ENCODE data around the gene CRAT. TPM values are rescaled to one million over a fixed set of nuclear protein-coding genes. Genes with fewer than 3 reads are reported as not detected.

Gene CRAT
- total and polyA plus RNA-seq, 11 donors: 37.0 to 126 (median 65.7) TPM

- Histone ChIP-seq H3K27ac (peak overlapping the region in 9 of 12 donors; percentile 12 to 100 (median 100)), H3K4me3 (no peak overlapping the region), H3K27me3 (no peaks in the 10 kb centered on the region), H3K4me1 (peaks cover 6 to 63% (median 46%) of the 10 kb centered on the region in 12 donors), H3K9me3 (no peaks in the 10 kb centered on the region), H3K36me3 (peaks cover 0 to 48% (median 26%) of the 10 kb centered on the region in 9 donors)
- no peak for ATAC-seq
- intact Hi-C loops (cut with DNase I): no loop called here
- whole genome bisulfite sequencing, 4 donors: 70 to 81% (median 74%) methylated on average over 6 of the region's 6 CpGs
- no peak for TF ChIP-seq POLR2A (IDR thresholded peaks at IDR 0.05)
- TF ChIP-seq CTCF (IDR thresholded peaks at IDR 0.05): no peak
- no peak for DNase-seq
Measured at GRCh38 chr9:129148463-129149204, 38.0 kb upstream of the CRAT start.

GRCh38 chr9:129146441-129146941, 35.9 kb upstream of the CRAT start:
- peak overlapping the region; percentile 64 to 100 (median 100) for H3K27ac ChIP-seq
- peak in 3 of 5 donors; percentile 42 to 60 (median 54) for DNase-seq
- peaks cover 19 to 84% (median 68%) of the 10 kb centered on the region in 12 donors for H3K4me1 ChIP-seq
- WGBS, 4 donors: 14 to 25% (median 19%) methylated on average over 5 to 8 of the region's 8 CpGs
- peak overlapping the region in 2 of 12 donors; percentile 7 to 24 for H3K4me3 ChIP-seq
- peak in 1 of 4 donors; percentile 6 for ATAC-seq
- no peaks in the 10 kb centered on the region for H3K9me3 ChIP-seq
- TF ChIP-seq POLR2A (IDR thresholded peaks at IDR 0.05) (no peak), CTCF (IDR thresholded peaks at IDR 0.05) (no peak)
- H3K36me3 ChIP-seq: peaks cover 0 to 54% (median 20%) of the 10 kb centered on the region in 9 donors
- no peaks in the 10 kb centered on the region for H3K27me3 ChIP-seq
- intact Hi-C loops (cut with DNase I): no loop called here

GRCh38 chr9:129145841-129146292, 35.3 kb upstream of the CRAT start:
- peaks cover 0 to 50% (median 18%) of the 10 kb centered on the region in 9 donors for H3K36me3 ChIP-seq
- peaks cover 24 to 91% (median 74%) of the 10 kb centered on the region in 12 donors for H3K4me1 ChIP-seq
- WGBS, 4 donors: 27 to 41% (median 35%) methylated on average over 5 to 7 of the region's 7 CpGs
- no peaks in the 10 kb centered on the region for H3K9me3 ChIP-seq
- TF ChIP-seq POLR2A (IDR thresholded peaks at IDR 0.05): no peak
- peak in 1 of 12 donors; percentile 5 for TF ChIP-seq CTCF (IDR thresholded peaks at IDR 0.05)
- peak in 1 of 4 donors; percentile 5 for ATAC-seq
- H3K27me3 ChIP-seq: no peaks in the 10 kb centered on the region
- H3K27ac ChIP-seq: peak overlapping the region; percentile 64 to 100 (median 100)
- intact Hi-C loops (cut with DNase I): loop anchor here in 1 of 10 donors (2.0 kb wide), 1 partner anchor 21 kb away; no protein-coding TSS in a partner anchor
- H3K4me3 ChIP-seq: peak overlapping the region in 2 of 12 donors; percentile 7 to 21
- peak in 4 of 5 donors; percentile 71 to 76 (median 74) for DNase-seq

GRCh38 chr9:129145316-129145715, 34.7 kb upstream of the CRAT start:
- DNase-seq: no peak
- peak overlapping the region in 2 of 12 donors; percentile 7 to 21 for H3K4me3 ChIP-seq
- H3K9me3 ChIP-seq: no peaks in the 10 kb centered on the region
- peaks cover 25 to 94% (median 79%) of the 10 kb centered on the region in 12 donors for H3K4me1 ChIP-seq
- no peaks in the 10 kb centered on the region for H3K27me3 ChIP-seq
- H3K27ac ChIP-seq: peak overlapping the region; percentile 64 to 100 (median 100)
- WGBS, 4 donors: 29 to 63% (median 43%) methylated on average over 2 of the region's 2 CpGs
- TF ChIP-seq CTCF (IDR thresholded peaks at IDR 0.05): no peak
- TF ChIP-seq POLR2A (IDR thresholded peaks at IDR 0.05): no peak
- no peak for ATAC-seq
- intact Hi-C loops (cut with DNase I): loop anchor here in 1 of 10 donors (2.0 kb wide), 1 partner anchor 21 kb away; no protein-coding TSS in a partner anchor
- H3K36me3 ChIP-seq: peaks cover 0 to 48% (median 16%) of the 10 kb centered on the region in 9 donors

All from heart left ventricle (tissue), 16 donors.